HG02759 (cell line): ENCODE data around the gene CBFA2T3.

Experiments
- ATAC-seq: cut with Tn5 transposase; IDR thresholded peaks from one replicate; pipeline ENCODE4 v1.9.1; 2021; ENCODE audit warnings: mild to moderate bottlenecking, moderate library complexity; ENCODE audit not compliant: unreplicated experiment

Gene CBFA2T3

GRCh38 chr16:88911946-88912310, 65.1 kb downstream of the CBFA2T3 start:
- no peak for ATAC-seq

DNA sequence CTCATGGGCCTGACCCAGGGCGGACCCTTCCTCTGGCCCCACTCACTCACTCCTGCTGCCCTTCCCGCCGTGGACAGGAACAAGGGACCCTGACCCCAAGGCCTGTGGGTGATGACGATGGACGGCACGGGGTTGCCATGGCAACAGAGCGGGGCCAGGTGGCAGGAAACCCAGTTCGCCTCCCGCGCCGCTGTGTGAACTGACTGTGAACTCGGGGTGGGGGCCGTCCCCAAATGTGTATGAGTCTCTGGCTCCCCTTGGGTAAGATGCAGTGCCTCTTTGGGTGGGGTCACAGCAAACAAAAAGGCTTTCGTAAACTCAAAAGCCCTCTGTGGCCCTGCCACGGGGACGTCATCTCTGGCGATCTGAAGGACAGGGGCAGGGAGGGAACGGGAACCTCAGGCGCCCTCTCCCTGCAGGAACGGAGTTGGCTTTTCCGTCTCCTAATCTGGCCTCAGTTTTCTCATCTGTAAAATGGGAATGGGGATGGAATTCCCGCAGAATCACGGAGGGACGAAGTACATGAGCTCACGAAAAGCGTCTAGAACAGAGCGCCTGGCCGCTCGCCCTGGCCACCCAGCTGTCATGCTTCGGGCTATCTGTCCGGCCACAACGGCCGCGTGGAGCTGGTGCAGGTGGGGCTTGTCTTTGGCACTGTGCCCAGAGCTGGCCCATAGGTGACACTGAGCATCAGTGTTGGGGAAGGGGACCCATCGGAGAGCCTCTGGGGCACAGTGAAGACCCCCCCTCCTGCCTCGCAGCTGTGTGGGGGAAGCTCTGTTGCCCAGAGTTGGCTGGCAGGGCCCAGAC, 65.7 kb downstream of the CBFA2T3 start:
- ATAC-seq, result no peak

DNA sequence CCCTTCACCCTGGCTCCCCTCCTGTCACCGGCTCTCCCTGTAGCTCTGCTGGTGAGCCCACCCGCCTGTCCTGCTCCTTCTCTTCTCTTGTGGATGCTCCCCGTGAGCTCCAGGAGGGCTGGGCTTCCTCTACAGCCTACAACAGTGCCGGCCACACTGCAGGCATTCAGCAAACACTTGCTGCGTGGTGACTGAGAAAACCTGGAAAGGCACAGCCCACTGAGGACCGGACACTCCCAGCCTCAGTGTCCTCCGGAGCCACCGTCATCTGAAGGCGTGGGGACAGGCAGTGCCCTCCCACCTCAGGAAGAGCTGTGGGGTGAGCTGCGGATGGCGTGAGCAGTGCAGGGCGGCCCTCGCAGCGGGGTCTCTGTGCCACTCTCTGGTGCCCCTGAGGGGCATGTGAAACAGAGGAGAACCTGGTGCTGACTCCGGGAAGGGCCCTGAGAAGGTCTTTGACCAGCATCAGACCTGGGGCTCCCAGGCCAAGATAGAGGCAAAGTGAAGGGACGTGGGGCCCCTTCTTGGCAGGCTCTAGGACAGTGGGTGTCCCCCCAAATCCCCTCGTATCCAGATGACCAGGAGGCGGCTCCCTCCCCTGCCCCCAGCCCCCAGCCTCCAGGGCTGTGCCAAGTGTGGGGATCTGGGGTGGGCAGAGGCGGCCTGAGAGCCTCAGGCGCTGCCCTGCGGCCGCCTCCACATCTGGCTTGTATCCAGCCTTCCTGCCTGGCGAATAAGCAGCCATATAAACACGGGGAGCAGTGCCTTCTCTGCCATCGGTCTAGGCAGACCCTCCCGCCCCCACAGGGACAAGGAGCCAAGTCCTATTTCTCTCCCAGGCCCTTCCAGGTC, 66.5 kb downstream of the CBFA2T3 start:
- no peak for ATAC-seq

- no peak for ATAC-seq
These were observed 67.4 kb downstream of the CBFA2T3 start for GRCh38 chr16:88909431-88910210.

DNA sequence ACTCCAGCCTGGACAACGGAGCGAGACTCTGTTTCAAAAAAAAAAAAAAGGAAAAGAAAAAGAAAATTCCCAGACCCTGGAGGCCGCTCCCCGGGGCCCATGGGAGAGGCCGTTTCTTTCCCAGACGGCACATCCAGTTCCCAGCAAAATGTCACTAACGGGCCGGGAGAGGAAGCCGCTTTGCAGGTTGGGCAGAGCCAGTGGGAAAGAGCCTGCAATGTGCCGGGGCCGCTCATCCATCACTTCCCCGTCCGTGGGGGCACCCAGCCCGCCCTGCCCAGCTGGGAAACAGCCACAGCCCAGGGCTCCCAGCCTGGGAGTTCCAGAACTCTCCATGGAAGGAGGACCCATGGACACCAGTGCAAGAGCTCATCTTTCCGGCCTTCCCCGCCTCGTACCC, 68.7 kb downstream of the CBFA2T3 start:
- ATAC-seq, result no peak

GRCh38 chr16:88907768-88908167, 69.2 kb downstream of the CBFA2T3 start:
- ATAC-seq, result no peak

DNA sequence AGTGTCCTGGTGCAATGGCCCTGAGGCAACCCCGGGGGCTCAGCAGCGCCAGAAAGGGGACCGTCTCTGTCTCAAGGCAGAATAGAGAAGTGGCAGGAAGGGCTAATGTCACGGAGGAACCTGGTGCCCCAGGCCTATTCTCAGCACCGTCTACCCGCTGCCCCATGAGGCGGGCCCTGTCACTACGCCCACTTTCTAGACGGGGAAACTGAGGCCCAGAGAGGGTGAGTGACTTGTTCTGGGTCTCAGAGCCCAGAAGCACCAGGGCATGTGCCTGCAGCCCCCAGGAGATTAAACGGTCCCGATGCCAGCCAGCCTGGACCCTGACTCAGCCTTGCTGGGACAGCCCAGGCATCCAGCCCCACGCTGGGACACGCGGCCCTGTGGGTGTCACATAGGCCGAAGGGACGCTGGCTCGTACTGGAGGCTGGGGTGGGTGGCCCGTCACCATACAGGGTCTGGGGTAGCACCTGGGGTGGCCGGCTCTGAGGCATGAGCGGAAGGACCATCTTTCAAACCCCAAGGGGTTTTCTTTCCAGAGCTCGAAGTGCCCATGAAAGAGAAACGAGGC, 70.4 kb downstream of the CBFA2T3 start:
- no peak for ATAC-seq

- ATAC-seq, result no peak
These were observed 71.0 kb downstream of the CBFA2T3 start for GRCh38 chr16:88906020-88906419.

GRCh38 chr16:88905563-88905962, 71.4 kb downstream of the CBFA2T3 start:
- ATAC-seq, result no peak

- no peak for ATAC-seq
These were observed 72.2 kb downstream of the CBFA2T3 start for GRCh38 chr16:88904676-88905365.

DNA sequence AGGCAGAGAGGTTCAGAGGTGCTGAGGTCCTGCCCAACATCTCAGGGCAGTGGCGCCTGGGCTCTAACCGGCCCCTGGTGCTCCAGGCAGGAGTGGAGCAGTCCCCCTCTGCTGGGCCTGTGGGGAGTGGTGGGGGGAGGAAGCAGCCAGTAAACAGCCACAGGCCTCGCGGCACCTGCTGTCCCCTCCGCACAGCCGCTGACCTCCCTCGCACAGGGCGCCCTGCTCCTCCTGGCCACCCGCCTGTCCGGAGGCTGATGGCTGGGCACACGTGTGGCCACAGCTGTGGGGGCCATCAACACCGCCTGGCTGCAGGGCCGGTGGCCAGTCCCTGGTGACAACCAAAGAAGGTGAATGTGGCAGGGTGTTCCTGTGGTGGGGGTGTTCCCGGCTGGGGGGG, 73.7 kb downstream of the CBFA2T3 start:
- no peak for ATAC-seq

DNA sequence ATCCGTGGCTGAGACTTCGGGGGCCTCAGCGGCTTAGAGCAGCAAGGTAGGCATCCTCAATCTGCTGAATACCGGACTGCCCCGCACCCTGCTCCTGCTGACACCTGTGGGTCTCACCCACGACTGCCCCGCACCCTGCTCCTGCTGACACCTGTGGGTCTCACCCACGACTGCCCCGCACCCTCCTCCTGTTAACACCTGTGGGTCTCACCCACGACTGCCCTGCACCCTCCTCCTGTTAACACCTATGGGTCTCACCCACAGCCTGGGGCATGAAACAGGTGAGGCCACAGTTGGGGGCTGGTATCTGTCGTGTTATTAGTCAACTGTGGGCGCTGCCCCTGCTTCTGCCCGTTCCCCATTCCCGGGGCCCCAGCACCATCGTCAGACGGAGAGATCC, 74.3 kb downstream of the CBFA2T3 start:
- no peak for ATAC-seq

- ATAC-seq, result no peak
These were observed 75.2 kb downstream of the CBFA2T3 start for GRCh38 chr16:88901718-88902337.

- ATAC-seq, result no peak
These were observed 76.3 kb downstream of the CBFA2T3 start for GRCh38 chr16:88900662-88901052.

DNA sequence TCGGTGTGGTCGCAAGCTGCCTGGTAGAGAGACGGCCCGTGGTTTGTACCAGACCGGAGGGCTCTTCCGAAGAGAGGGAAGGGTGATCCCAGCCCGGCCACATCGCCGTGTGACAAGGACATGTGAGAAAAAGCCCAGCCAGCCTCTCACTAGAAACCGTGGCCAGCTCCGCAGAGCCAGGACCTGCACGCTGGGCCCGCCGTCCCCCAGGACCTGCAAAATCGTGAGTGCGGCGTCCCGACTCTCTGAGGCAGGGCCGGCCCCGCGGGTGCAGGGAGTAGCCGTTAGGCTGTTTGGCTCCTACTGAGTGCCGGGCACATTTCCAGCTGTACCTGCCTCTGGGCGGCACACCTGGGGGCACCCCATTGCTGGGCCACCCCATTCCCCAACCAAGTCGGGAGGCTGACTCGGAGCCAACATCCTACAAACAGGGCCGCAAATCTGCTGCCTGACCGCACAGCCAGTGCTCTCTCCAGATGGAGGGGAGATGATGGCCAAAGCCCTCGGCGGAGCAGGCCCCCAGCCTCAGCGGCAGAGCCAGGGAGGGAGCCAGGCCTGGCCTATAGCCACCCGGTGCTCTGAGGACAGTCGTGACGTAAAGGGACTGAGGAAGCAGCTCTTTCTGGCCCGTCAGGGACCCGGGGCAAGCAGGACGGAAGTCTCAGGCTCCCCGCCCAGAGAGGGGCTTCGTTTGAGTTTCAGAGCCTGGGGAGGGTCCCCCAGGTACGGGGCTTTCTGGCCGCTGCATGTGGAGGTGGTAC, 76.9 kb downstream of the CBFA2T3 start:
- ATAC-seq, result no peak

GRCh38 chr16:88897696-88898425, 79.1 kb downstream of the CBFA2T3 start:
- ATAC-seq, result no peak

- no peak for ATAC-seq
These were observed 80.6 kb downstream of the CBFA2T3 start for GRCh38 chr16:88896238-88897070.

DNA sequence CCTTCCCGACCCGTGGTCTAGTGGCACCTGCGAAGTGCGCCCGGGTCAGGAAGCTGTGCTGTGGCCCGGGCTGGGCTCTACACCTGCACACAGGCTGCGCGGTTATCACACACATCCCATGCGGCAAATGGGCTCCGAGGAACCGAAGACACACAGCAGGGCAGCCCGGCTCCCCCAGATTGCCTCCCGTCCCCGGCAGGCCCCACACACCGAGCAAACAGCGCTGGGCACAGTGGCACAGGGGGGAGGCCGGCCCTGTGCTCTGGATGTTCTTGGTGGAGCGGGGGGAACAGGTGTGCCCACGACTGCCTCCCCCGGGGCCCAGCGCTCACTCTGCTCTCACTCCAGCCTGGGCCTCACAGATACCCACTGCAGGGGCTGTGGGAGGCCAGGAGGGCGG, 81.7 kb downstream of the CBFA2T3 start:
- no peak for ATAC-seq
